Measurements from ENCODE around the gene RAD51B. TPM values are rescaled to one million over a fixed set of nuclear protein-coding genes. Genes with fewer than 3 reads are reported as not detected.

RAD51B gene
- total RNA-seq, 1 experiment from 2014 or later, result 8.5 TPM

- no peak for ATAC-seq
- DNase-seq (ENCODE audit: low read depth, low spot score), result no peak
- no peaks in the 10 kb centered on the region for H3K27me3 ChIP-seq (ENCODE audit: control insufficient read depth, insufficient read depth, low read length)
- no peaks in the 10 kb centered on the region for H3K4me1 ChIP-seq (ENCODE audit: control insufficient read depth, insufficient read depth, low read length)
- BruUV-seq (replicated peaks), result no TSS peak
- TF ChIP-seq, protein P1, sequence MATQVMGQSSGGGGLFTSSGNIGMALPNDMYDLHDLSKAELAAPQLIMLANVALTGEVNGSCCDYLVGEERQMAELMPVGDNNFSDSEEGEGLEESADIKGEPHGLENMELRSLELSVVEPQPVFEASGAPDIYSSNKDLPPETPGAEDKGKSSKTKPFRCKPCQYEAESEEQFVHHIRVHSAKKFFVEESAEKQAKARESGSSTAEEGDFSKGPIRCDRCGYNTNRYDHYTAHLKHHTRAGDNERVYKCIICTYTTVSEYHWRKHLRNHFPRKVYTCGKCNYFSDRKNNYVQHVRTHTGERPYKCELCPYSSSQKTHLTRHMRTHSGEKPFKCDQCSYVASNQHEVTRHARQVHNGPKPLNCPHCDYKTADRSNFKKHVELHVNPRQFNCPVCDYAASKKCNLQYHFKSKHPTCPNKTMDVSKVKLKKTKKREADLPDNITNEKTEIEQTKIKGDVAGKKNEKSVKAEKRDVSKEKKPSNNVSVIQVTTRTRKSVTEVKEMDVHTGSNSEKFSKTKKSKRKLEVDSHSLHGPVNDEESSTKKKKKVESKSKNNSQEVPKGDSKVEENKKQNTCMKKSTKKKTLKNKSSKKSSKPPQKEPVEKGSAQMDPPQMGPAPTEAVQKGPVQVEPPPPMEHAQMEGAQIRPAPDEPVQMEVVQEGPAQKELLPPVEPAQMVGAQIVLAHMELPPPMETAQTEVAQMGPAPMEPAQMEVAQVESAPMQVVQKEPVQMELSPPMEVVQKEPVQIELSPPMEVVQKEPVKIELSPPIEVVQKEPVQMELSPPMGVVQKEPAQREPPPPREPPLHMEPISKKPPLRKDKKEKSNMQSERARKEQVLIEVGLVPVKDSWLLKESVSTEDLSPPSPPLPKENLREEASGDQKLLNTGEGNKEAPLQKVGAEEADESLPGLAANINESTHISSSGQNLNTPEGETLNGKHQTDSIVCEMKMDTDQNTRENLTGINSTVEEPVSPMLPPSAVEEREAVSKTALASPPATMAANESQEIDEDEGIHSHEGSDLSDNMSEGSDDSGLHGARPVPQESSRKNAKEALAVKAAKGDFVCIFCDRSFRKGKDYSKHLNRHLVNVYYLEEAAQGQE (IDR thresholded peaks at IDR 0.05; ENCODE audit: insufficient read depth in 1 of 2, low read depth in 2 of 2, low read length in 1 of 2), result no peak
- TF ChIP-seq POLR2AphosphoS5 (IDR thresholded peaks at IDR 0.05; ENCODE audit: low read depth, low read length) (no peak), TCF7L2 (IDR thresholded peaks at IDR 0.05; ENCODE audit: low read depth, low read length) (no peak), SIN3A (IDR thresholded peaks at IDR 0.05; ENCODE audit: borderline replicate concordance, insufficient read depth, low read depth, low read length) (no peak), CTCF (IDR thresholded peaks at IDR 0.05) (no peak)
- ChIA-PET CTCF (no interaction called here), POLR2A (no interaction called here)
- in situ Hi-C loops (cut with HindIII; ENCODE audit: low pct_unique_long_range_greater_than_20kb, low sequenced_read_pairs) (no loop called here), intact Hi-C loops (cut with micrococcal nuclease; ENCODE audit: unreplicated experiment) (no loop called here)
- no peak overlapping the region for H3K27ac ChIP-seq (ENCODE audit: low read length)
- H3K36me3 ChIP-seq (ENCODE audit: control insufficient read depth, insufficient read depth, low read length), result no peaks in the 10 kb centered on the region
- no peak overlapping the region for H3K4me3 ChIP-seq (ENCODE audit: low read depth in 2 of 2, low read length in 2 of 2)
- no peaks in the 10 kb centered on the region for H3K9me3 ChIP-seq (ENCODE audit: control insufficient read depth, insufficient read depth, low read depth, low read length)
Observed at GRCh38 chr14:68539789-68540188, 720.2 kb downstream of the RAD51B start.

GRCh38 chr14:68541178-68541896 lies 721.8 kb downstream of the RAD51B start:
- TF ChIP-seq CTCF (IDR thresholded peaks at IDR 0.05), result no peak
- TF ChIP-seq POLR2AphosphoS5 (IDR thresholded peaks at IDR 0.05; ENCODE audit: low read depth, low read length), result no peak
- TF ChIP-seq TCF7L2 (IDR thresholded peaks at IDR 0.05; ENCODE audit: low read depth, low read length), result no peak
- Histone ChIP-seq H3K27me3 (ENCODE audit: control insufficient read depth, insufficient read depth, low read length) (no peaks in the 10 kb centered on the region), H3K4me3 (ENCODE audit: low read depth in 2 of 2, low read length in 2 of 2) (no peak overlapping the region), H3K27ac (ENCODE audit: low read length) (no peak overlapping the region), H3K4me1 (ENCODE audit: control insufficient read depth, insufficient read depth, low read length) (no peaks in the 10 kb centered on the region), H3K9me3 (ENCODE audit: control insufficient read depth, insufficient read depth, low read depth, low read length) (no peaks in the 10 kb centered on the region), H3K36me3 (ENCODE audit: control insufficient read depth, insufficient read depth, low read length) (no peaks in the 10 kb centered on the region)
- in situ Hi-C loops (cut with HindIII; ENCODE audit: low pct_unique_long_range_greater_than_20kb, low sequenced_read_pairs) (no loop called here), intact Hi-C loops (cut with micrococcal nuclease; ENCODE audit: unreplicated experiment) (no loop called here)
- DNase-seq (ENCODE audit: low read depth, low spot score) (no peak), ATAC-seq (no peak)
- ChIA-PET CTCF (no interaction called here), POLR2A (no interaction called here)
- BruUV-seq (replicated peaks), result no TSS peak
